Measurements from ENCODE around the gene ADIRF.
"Not testable (repeated sequence)": the region's sequence is repeated elsewhere in the genome, so short reads cannot be mapped to it uniquely, and the experiment has no call there.

Gene ADIRF

GRCh38 chr10:86968271-86968993 lies at the start of gene ADIRF:
Gene ADIRF, plus strand, starts transcription at chr10:86968482. Its CDS starts 63 bp downstream, at chr10:86968545.
- DNase-seq, result no peak

- no peak for DNase-seq
These were observed 45.7 kb upstream of the ADIRF start for GRCh38 chr10:86922553-86922961.

- no peak for DNase-seq
These were observed 38.6 kb upstream of the ADIRF start for GRCh38 chr10:86929468-86930380.

GRCh38 chr10:86931872-86932271 lies 36.4 kb upstream of the ADIRF start:
- DNase-seq, result no peak

GRCh38 chr10:86932674-86933073 lies 35.6 kb upstream of the ADIRF start:
- DNase-seq, result no peak

GRCh38 chr10:86934162-86934711 lies 34.0 kb upstream of the ADIRF start:
- not testable (repeated sequence) for DNase-seq

GRCh38 chr10:86936661-86937501 lies 31.4 kb upstream of the ADIRF start:
- DNase-seq, result no peak

GRCh38 chr10:86937502-86938154 lies 30.7 kb upstream of the ADIRF start:
- no peak for DNase-seq

GRCh38 chr10:86938260-86938659 lies 30.0 kb upstream of the ADIRF start:
- DNase-seq, result no peak

- not testable (repeated sequence) for DNase-seq
These were observed 28.2 kb upstream of the ADIRF start for GRCh38 chr10:86940076-86940475.

- no peak for DNase-seq
These were observed 27.6 kb upstream of the ADIRF start for GRCh38 chr10:86940677-86941076.

GRCh38 chr10:86941426-86941825 lies 26.9 kb upstream of the ADIRF start:
- no peak for DNase-seq

GRCh38 chr10:86941991-86942421 lies 26.3 kb upstream of the ADIRF start:
- no peak for DNase-seq

GRCh38 chr10:86942441-86943315 lies 25.6 kb upstream of the ADIRF start:
- DNase-seq, result no peak

GRCh38 chr10:86943316-86944030 lies 24.8 kb upstream of the ADIRF start:
- no peak for DNase-seq

- DNase-seq, result no peak
These were observed 24.3 kb upstream of the ADIRF start for GRCh38 chr10:86944031-86944419.

- DNase-seq, result no peak
These were observed 23.8 kb upstream of the ADIRF start for GRCh38 chr10:86944471-86944870.

- no peak for DNase-seq
These were observed 23.4 kb upstream of the ADIRF start for GRCh38 chr10:86944907-86945306.

- DNase-seq, result no peak
These were observed 22.7 kb upstream of the ADIRF start for GRCh38 chr10:86945361-86946212.
